COLO668 (cell line): ENCODE measurements around the gene RBM23.

ENCODE experiments used
- DNase-seq: peaks from one replicate; lab custom pipeline; 2025; ENCODE audit not compliant: unreplicated experiment; lab: John Stamatoyannopoulos, UW

Gene RBM23

DNA sequence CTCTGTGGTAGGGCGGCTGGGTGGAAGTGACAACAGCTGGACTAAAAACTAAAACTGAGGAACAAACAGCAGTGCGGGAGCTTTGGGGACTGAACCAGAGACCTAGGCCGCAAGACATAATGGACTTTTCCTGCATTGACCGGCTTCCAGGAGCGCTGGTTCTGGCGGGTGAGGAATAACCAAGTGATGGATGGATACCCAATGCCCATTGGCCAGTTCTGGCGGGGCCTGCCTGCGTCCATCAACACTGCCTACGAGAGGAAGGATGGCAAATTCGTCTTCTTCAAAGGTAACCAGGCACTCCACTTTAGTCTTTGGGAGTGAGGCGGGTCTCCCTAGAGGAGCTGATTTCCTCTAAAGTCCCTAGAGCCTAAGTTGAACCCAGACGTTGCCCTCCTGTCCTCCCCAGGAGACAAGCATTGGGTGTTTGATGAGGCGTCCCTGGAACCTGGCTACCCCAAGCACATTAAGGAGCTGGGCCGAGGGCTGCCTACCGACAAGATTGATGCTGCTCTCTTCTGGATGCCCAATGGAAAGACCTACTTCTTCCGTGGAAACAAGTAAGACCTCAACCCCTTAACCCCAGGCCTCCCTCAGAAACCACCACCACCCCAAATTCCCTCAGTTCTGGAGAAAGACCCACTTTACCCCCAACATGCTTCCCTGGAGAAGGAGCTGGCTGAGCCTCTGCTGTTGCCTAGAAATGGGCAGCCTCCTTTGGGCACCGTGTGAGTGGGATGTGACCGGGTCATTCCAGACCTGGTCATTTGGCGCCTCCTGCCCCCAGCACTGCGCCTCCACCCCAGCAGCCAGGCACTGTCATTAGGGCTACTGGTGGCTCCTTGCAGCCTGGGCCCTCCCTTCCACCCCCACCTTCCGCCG, 74.5 kb downstream of the RBM23 start:
- DNase-seq, result no peak
